ENCODE results near the gene IER3IP1. TPM values are rescaled to one million over a fixed set of nuclear protein-coding genes. Genes with fewer than 3 reads are reported as not detected.

The IER3IP1 gene
- polyA plus RNA-seq, 1 donor (not counting 4 experiments of a cell fraction or from before 2014, with no cell fraction given), result 17.5 TPM

GRCh38 chr18:47179520-47179919 lies 3.4 kb upstream of the IER3IP1 start:
- Histone ChIP-seq H3K27me3 (ENCODE audit: control insufficient read depth, extremely low read depth, insufficient read depth, low read length) (no peaks in the 10 kb centered on the region), H4K20me1 (ENCODE audit: control insufficient read depth, extremely low read depth, insufficient read depth, low read length) (peaks cover 5% of the 10 kb centered on the region), H3K4me1 (ENCODE audit: control insufficient read depth, extremely low read depth, insufficient read depth, low read length) (peaks cover 7% of the 10 kb centered on the region), H2AFZ (ENCODE audit: control insufficient read depth, low read length) (no peak overlapping the region), H3K4me3 (ENCODE audit: control insufficient read depth in 2 of 3, extremely low read depth in 1 of 3, insufficient read depth in 2 of 3, low read depth in 1 of 3, low read length in 3 of 3) (no peak overlapping the region), H3K36me3 (ENCODE audit: control insufficient read depth in 2 of 2, extremely low read depth in 1 of 2, insufficient read depth in 2 of 2, low read length in 2 of 2) (no peaks in the 10 kb centered on the region), H3K9me1 (ENCODE audit: control insufficient read depth, extremely low read depth, insufficient read depth, low read length) (no peaks in the 10 kb centered on the region), H3K9me3 (ENCODE audit: control insufficient read depth, low read depth, low read length) (no peaks in the 10 kb centered on the region), H3K4me2 (ENCODE audit: control insufficient read depth, extremely low read depth, insufficient read depth, low read depth, low read length) (no peak overlapping the region), H3K9ac (ENCODE audit: control insufficient read depth, extremely low read depth, insufficient read depth, low read length) (no peak overlapping the region), H3K79me2 (ENCODE audit: control insufficient read depth, insufficient read depth, low read length) (peaks cover 16% of the 10 kb centered on the region), H3K27ac (ENCODE audit: control insufficient read depth, insufficient read depth, low read length) (no peak overlapping the region)
- dilution Hi-C loops (cut with MboI; ENCODE audit: extremely low pct_ligation_motif_present, low sequenced_read_pairs), result no loop called here
- TF ChIP-seq EZH2 (IDR thresholded peaks at IDR 0.05; ENCODE audit: low read length), result no peak
- no peak for TF ChIP-seq CTCF (optimal IDR thresholded peaks at IDR 0.05 in 1 of 3, IDR thresholded peaks at IDR 0.05 in 1 of 3, conservative IDR thresholded peaks at IDR 0.05 in 1 of 3; ENCODE audit: extremely low read depth in 1 of 3, insufficient read depth in 2 of 3, low read length in 3 of 3)
- FAIRE-seq (no peak), DNase-seq (ENCODE audit: low read depth, low spot score) (no peak)

DNA sequence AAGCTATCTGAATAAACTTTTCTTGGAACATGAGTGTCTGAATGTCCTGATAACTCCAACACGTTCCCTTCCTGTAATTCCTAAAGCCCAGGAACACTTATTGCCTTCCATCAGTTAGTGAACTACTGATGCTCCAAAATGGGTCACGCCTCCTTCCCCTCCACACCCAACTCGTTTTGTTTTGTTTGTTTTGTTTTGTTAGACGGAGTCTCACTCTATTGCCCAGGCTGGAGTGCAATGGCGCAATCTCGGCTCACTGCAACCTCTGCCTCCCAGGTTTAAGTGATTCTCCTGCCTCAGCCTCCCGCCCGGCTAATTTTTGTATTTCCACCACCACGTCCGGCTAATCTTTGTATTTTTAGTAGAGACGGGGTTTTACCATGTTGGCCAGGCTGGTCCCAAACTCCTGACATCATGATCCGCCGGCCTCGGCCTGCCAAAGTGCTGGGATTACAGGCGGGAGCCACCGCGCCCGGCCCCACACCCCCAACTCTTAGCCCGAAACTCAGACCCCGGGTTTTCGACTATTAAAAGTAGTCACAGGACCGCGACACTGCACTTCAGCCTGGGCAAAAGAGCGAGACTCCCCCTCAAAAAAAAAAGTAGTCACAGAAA lies 774 bp downstream of the IER3IP1 start:
- DNase-seq (ENCODE audit: low read depth, low spot score), result no peak
- peak; percentile 56 for FAIRE-seq
- peak overlapping the region; percentile 95 for H3K9ac ChIP-seq (ENCODE audit: control insufficient read depth, extremely low read depth, insufficient read depth, low read length)
- H3K9me3 ChIP-seq (ENCODE audit: control insufficient read depth, low read depth, low read length), result no peaks in the 10 kb centered on the region
- H4K20me1 ChIP-seq (ENCODE audit: control insufficient read depth, extremely low read depth, insufficient read depth, low read length), result peaks cover 5% of the 10 kb centered on the region
- H3K4me1 ChIP-seq (ENCODE audit: control insufficient read depth, extremely low read depth, insufficient read depth, low read length), result peaks cover 16% of the 10 kb centered on the region
- H3K79me2 ChIP-seq (ENCODE audit: control insufficient read depth, insufficient read depth, low read length), result peaks cover 54% of the 10 kb centered on the region
- H2AFZ ChIP-seq (ENCODE audit: control insufficient read depth, low read length), result peak overlapping the region; percentile 89
- H3K36me3 ChIP-seq (ENCODE audit: control insufficient read depth in 2 of 2, extremely low read depth in 1 of 2, insufficient read depth in 2 of 2, low read length in 2 of 2), result no peaks in the 10 kb centered on the region
- peak overlapping the region; percentile 89 to 97 (median 89) for H3K4me3 ChIP-seq (ENCODE audit: control insufficient read depth in 2 of 3, extremely low read depth in 1 of 3, insufficient read depth in 2 of 3, low read depth in 1 of 3, low read length in 3 of 3)
- H3K27ac ChIP-seq (ENCODE audit: control insufficient read depth, insufficient read depth, low read length), result peak overlapping the region; percentile 82
- H3K4me2 ChIP-seq (ENCODE audit: control insufficient read depth, extremely low read depth, insufficient read depth, low read depth, low read length), result peak overlapping the region; percentile 94
- TF ChIP-seq CTCF (optimal IDR thresholded peaks at IDR 0.05 in 1 of 3, IDR thresholded peaks at IDR 0.05 in 1 of 3, conservative IDR thresholded peaks at IDR 0.05 in 1 of 3; ENCODE audit: extremely low read depth in 1 of 3, insufficient read depth in 2 of 3, low read length in 3 of 3) (no peak), EZH2 (IDR thresholded peaks at IDR 0.05; ENCODE audit: low read length) (no peak)
- dilution Hi-C loops (cut with MboI; ENCODE audit: extremely low pct_ligation_motif_present, low sequenced_read_pairs), result no loop called here
- H3K27me3 ChIP-seq (ENCODE audit: control insufficient read depth, extremely low read depth, insufficient read depth, low read length), result no peaks in the 10 kb centered on the region
- H3K9me1 ChIP-seq (ENCODE audit: control insufficient read depth, extremely low read depth, insufficient read depth, low read length), result no peaks in the 10 kb centered on the region
